Left lung (tissue), 10 donors: ENCODE data around the gene PROB1. TPM values are rescaled to one million over a fixed set of nuclear protein-coding genes. Genes with fewer than 3 reads are reported as not detected.
"Not testable (repeated sequence)": the region's sequence is repeated elsewhere in the genome, so short reads cannot be mapped to it uniquely, and the experiment has no call there.

ENCODE experiments used
- ATAC-seq: fragments of 200-7000 bp; cut with Tn5 transposase; one replicate; pipeline ENCODE4 v1.9.1; 2020; ENCODE audit warnings: moderate library complexity
- DNase-seq, 4 donors: peaks; one replicate each; pipeline ENCODE4 v3.0.0-alpha.2; 2013 to 2020
- H3K27ac ChIP-seq, 2 donors: fragments of 200-600 bp; sonication (generic) in 1 of 2; one replicate each; pipeline versions ENCODE4 v1.5.0 to v1.8.0; 2020 to 2021
- H3K27me3 ChIP-seq, 2 donors: fragments of 200-600 bp; sonication (generic) in 1 of 2; one replicate each; pipeline versions ENCODE4 v1.5.0 to v1.8.0; 2020 to 2021
- H3K36me3 ChIP-seq, 2 donors: fragments of 200-600 bp; sonication (generic) in 1 of 2; one replicate each; pipeline versions ENCODE4 v1.5.0 to v1.8.0; 2020 to 2021
- H3K4me1 ChIP-seq, 2 donors: fragments of 200-600 bp; one replicate each; pipeline ENCODE4 v1.8.0; 2021
- H3K4me3 ChIP-seq, 2 donors: fragments of 200-600 bp; sonication (generic) in 1 of 2; one replicate each; pipeline versions ENCODE4 v1.5.0 to v1.8.0; 2020 to 2021; ENCODE audit warnings: mild to moderate bottlenecking in 1 of 2
- H3K9me3 ChIP-seq, 2 donors: fragments of 200-600 bp; sonication (generic) in 1 of 2; one replicate each; pipeline versions ENCODE4 v1.5.0 to v1.8.0; 2020 to 2021
- CTCF ChIP-seq, 2 donors: fragments of 200-600 bp; sonication (generic) in 1 of 2; IDR thresholded peaks; one replicate each; pipeline versions ENCODE4 v1.5.0 to v1.8.0; 2021; ENCODE audit warnings: antibody characterized with exemption in 2 of 2
- intact Hi-C, 2 donors: fragments of 100-400 bp; cut with DNase I; formaldehyde crosslinking; loops; one replicate each; pipeline versions ENCODE4 v1.11.2 to v1.14.2; 2022
- polyA plus RNA-seq, 6 donors: library from polyadenylated mRNA; unstranded; fragments of 120-200 nt; gene quantifications; one replicate each; pipeline ENCODE4 v1.2.1, GENCODE V29; 2013; ENCODE audit not compliant: insufficient read length in 6 of 6
- total RNA-seq, 2 donors: library from RNA; stranded (reverse); fragmentation: NEBNext Ultra II Directional; extraction: Animal tissue kit (Norgen Biotek cat#: 25700); gene quantifications; one replicate each; pipeline ENCODE4 v1.2.1, GENCODE V29; 2021
- donor health status: DM: no; HTN: yes; CAD: no.
- donor health status: DM: no; HTN: no; CAD: no.

PROB1 gene
- total and polyA plus RNA-seq, 8 donors = 0.73 to 1.8 (median 1.1) TPM

DNA sequence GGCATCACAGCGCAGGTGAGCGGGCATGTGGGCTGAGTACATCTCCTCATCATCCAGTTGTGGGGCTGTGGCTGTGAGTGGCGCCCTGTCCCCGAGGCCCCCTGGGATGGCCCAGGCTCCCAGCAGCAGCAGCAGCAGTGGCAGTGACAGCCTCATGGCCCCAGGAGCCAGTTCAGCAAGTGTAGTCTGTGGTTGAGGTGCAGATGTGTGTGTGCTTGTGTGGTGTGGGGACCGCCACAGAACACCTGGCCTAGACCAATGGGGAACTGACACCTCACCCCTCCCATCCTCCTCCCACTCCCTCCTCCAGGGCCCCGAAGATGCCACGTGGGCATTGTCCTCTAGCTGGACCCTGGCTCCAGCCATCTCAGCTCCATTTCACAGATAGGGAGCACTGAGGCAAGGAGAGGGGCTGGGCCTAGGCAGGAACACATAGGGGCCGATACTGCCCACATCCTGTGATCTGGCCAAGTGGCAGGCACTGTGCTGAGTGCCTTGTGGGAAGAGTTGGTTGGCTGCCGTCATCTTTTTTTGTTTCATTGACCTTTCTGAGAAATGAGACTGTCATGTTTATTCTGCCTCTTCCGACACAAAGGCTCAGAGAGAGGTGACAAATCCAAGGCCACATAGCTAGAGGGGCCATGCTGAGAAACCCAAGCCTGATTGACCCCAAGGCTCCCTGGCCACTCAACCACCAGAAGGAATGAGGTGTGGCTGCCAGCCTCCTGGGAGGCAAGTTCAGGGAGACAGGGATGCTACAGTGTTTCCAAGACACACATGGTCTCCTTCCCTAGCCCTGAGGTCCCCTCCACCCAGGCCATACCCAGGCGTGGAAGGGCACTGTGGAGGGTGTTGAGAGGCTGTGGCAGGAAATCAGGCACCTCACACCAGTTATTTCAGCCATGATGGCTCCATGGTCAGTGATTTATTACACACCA, 4.9 kb downstream of the PROB1 start, which contains the start of gene MZB1:
Gene MZB1 (minus strand): TSS at position 213 of the 938 bp plus-strand sequence. CDS start 57 bp downstream, at position 156.
- peaks cover 15 to 64% of the 10 kb centered on the region in 2 donors for H3K4me1 ChIP-seq
- H3K27me3 ChIP-seq = peaks cover 16 to 34% of the 10 kb centered on the region in 2 donors
- no peak for DNase-seq
- H3K4me3 ChIP-seq = no peak within 1 kb of the TSS
- intact Hi-C loops = no loop called here
- no peaks in the 10 kb centered on the region for H3K36me3 ChIP-seq
- peak within 1 kb of the TSS in 1 of 2 donors; percentile 18 for H3K27ac ChIP-seq
- ATAC-seq = no peak
- no peaks in the 10 kb centered on the region for H3K9me3 ChIP-seq
- no peak for TF ChIP-seq CTCF (IDR thresholded peaks at IDR 0.05)

GRCh38 chr5:139388198-139388821, 6.6 kb downstream of the PROB1 start:
- peak; percentile 51 for ATAC-seq
- Histone ChIP-seq H3K27ac (no peak overlapping the region), H3K9me3 (no peaks in the 10 kb centered on the region), H3K4me3 (no peak overlapping the region), H3K4me1 (peaks cover 10 to 57% of the 10 kb centered on the region in 2 donors), H3K27me3 (peaks cover 0 to 17% of the 10 kb centered on the region in 2 donors), H3K36me3 (no peaks in the 10 kb centered on the region)
- DNase-seq = peak in 2 of 4 donors; percentile 8 to 35
- no peak for TF ChIP-seq CTCF (IDR thresholded peaks at IDR 0.05)
- intact Hi-C loops = no loop called here

GRCh38 chr5:139387611-139388197, 7.2 kb downstream of the PROB1 start:
- H3K4me3 ChIP-seq = no peak overlapping the region
- DNase-seq (no peak), ATAC-seq (no peak)
- H3K9me3 ChIP-seq = no peaks in the 10 kb centered on the region
- H3K27me3 ChIP-seq = peaks cover 0 to 11% of the 10 kb centered on the region in 2 donors
- H3K36me3 ChIP-seq = no peaks in the 10 kb centered on the region
- intact Hi-C loops = no loop called here
- peaks cover 4 to 51% of the 10 kb centered on the region in 2 donors for H3K4me1 ChIP-seq
- H3K27ac ChIP-seq = no peak overlapping the region
- no peak for TF ChIP-seq CTCF (IDR thresholded peaks at IDR 0.05)

GRCh38 chr5:139386956-139387355, 7.9 kb downstream of the PROB1 start:
- H3K27ac ChIP-seq, H3K4me3 ChIP-seq, ATAC-seq, intact Hi-C loops, H3K36me3 ChIP-seq, H3K9me3 ChIP-seq, DNase-seq, H3K27me3 ChIP-seq: not testable (repeated sequence)
- peaks cover 0 to 44% of the 10 kb centered on the region in 2 donors for H3K4me1 ChIP-seq

DNA sequence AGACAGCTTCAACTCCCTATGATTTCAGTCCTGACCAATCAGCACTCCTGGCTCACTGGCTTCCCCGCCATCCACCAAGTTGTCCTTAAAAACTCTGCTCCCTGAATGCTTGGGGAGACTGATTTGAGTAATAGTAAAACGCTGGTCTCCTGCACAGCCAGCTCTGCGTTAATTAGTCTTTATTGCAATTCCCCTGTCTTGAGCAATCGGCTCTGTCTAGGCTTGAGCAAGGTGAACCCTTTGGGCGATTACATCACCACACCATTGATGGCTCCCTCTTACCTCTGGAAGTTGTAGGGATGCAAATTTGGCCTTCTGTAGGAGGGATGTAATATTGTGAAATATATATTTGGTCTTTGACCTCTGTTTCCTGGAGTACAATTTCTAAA, 8.9 kb downstream of the PROB1 start:
- Histone ChIP-seq H3K4me3 (no peak overlapping the region), H3K27me3 (no peaks in the 10 kb centered on the region), H3K9me3 (no peaks in the 10 kb centered on the region), H3K36me3 (no peaks in the 10 kb centered on the region), H3K27ac (peak overlapping the region in 1 of 2 donors; percentile 67), H3K4me1 (peaks cover 0 to 35% of the 10 kb centered on the region in 2 donors)
- no peak for ATAC-seq
- no peak for DNase-seq
- intact Hi-C loops = no loop called here
- TF ChIP-seq CTCF (IDR thresholded peaks at IDR 0.05) = no peak
